Lung (tissue), 12 donors: Measurements from ENCODE around the gene TREM2. TPM values are rescaled to one million over a fixed set of nuclear protein-coding genes. Genes with fewer than 3 reads are reported as not detected.

Experiments used
- ATAC-seq: fragments of 200-7000 bp; cut with Tn5 transposase; one replicate; pipeline ENCODE4 v1.9.1; 2020; ENCODE audit warnings: moderate number of reproducible peaks; ENCODE audit not compliant: insufficient read depth, low FRiP score
- DNase-seq, 3 donors: peaks; one replicate each; pipeline ENCODE4 v3.0.0-alpha.2; 2013 to 2017
- H3K27ac ChIP-seq, 2 donors: one replicate each; pipeline ENCODE4 v1.5.1; 2013; ENCODE audit warnings: mild to moderate bottlenecking in 2 of 2, moderate library complexity in 2 of 2, control low read depth in 1 of 2, inconsistent platforms in 1 of 2, low read depth in 1 of 2, low read length in 1 of 2
- H3K27me3 ChIP-seq, 3 donors: one replicate each; pipeline ENCODE4 v1.5.1; 2013; ENCODE audit warnings: low read length in 2 of 3; ENCODE audit not compliant: control insufficient read depth in 3 of 3, insufficient read depth in 3 of 3
- H3K36me3 ChIP-seq, 4 donors: one replicate each; pipeline ENCODE4 v1.5.1; 2013; ENCODE audit warnings: low read length in 4 of 4, mild to moderate bottlenecking in 1 of 4, moderate library complexity in 1 of 4; ENCODE audit not compliant: control insufficient read depth in 4 of 4, insufficient read depth in 4 of 4
- H3K4me1 ChIP-seq, 5 donors: one replicate each; pipeline ENCODE4 v1.5.1; 2013; ENCODE audit warnings: low read length in 5 of 5, mild to moderate bottlenecking in 2 of 5, moderate library complexity in 1 of 5; ENCODE audit not compliant: control insufficient read depth in 5 of 5, insufficient read depth in 5 of 5
- H3K4me3 ChIP-seq: one replicate; pipeline ENCODE4 v1.5.1; 2013; ENCODE audit warnings: mild to moderate bottlenecking, control low read depth, moderate library complexity
- H3K9ac ChIP-seq, 2 donors: one replicate each; pipeline ENCODE4 v1.5.1; 2013; ENCODE audit warnings: low read length in 2 of 2, control low read depth in 1 of 2; ENCODE audit not compliant: insufficient read depth in 1 of 2
- H3K9me3 ChIP-seq, 4 donors: one replicate each; pipeline ENCODE4 v1.5.1; 2013; ENCODE audit warnings: low read length in 3 of 4, mild to moderate bottlenecking in 1 of 4, moderate library complexity in 1 of 4; ENCODE audit not compliant: control insufficient read depth in 4 of 4, insufficient read depth in 3 of 4
- CTCF ChIP-seq: IDR thresholded peaks from 2 replicates; pipeline ENCODE4 v1.5.1; 2012; ENCODE audit warnings: mild to moderate bottlenecking; ENCODE audit errors: control extremely low read depth, extremely low read depth
- whole genome bisulfite sequencing, 2 donors: extraction: QIAGEN DNeasy Blood & Tissue Kit; methylation state at CpG; one replicate each; pipeline ENCODE4 v1.1.7; 2013; 5-methylcytosine and 5-hydroxymethylcytosine counted together
- polyA plus RNA-seq, 2 donors: library from polyadenylated mRNA; stranded (reverse); fragments of 200-250 nt; gene quantifications; one replicate each; pipeline ENCODE4 v1.2.1, GENCODE V29; 2013
- total RNA-seq, 2 donors: library from RNA; depleted of rRNA in 1 of 2; stranded (reverse); fragments of >200 nt in 1 of 2; gene quantifications; one replicate each; pipeline ENCODE4 v1.2.1, GENCODE V29; 2014 to 2021
- donor health status: control.
- donor health status: control.
- donor health status: Bipolar disorder and iron deficiency.
- donor health status: healthy.
- donor health status: DM: yes; HTN: yes; CAD: no.

Gene TREM2
- total and polyA plus RNA-seq, 4 donors, result 1.6 to 48.0 (median 9.1) TPM

GRCh38 chr6:41150671-41151070, 12.2 kb downstream of the TREM2 start:
- TF ChIP-seq CTCF, result no peak
- no peak for DNase-seq

GRCh38 chr6:41147917-41148316, 15.0 kb downstream of the TREM2 start:
- H3K27ac ChIP-seq, result no peak overlapping the region
- no peak for TF ChIP-seq CTCF
- ATAC-seq, result no peak
- H3K36me3 ChIP-seq, result no peaks in the 10 kb centered on the region
- H3K9ac ChIP-seq, result no peak overlapping the region
- no peak overlapping the region for H3K4me3 ChIP-seq
- no peaks in the 10 kb centered on the region for H3K27me3 ChIP-seq
- DNase-seq, result no peak
- H3K4me1 ChIP-seq, result no peaks in the 10 kb centered on the region
- H3K9me3 ChIP-seq, result no peaks in the 10 kb centered on the region
- 98 to 100% methylated on average over 1 of the region's 1 CpG for WGBS, 2 donors

More at GRCh38 chr6:41150671-41151070, 12.2 kb downstream of the TREM2 start:
- no peak overlapping the region for H3K27ac ChIP-seq
- WGBS, 2 donors, result 94 to 100% methylated on average over 1 of the region's 1 CpG
- H3K36me3 ChIP-seq, result no peaks in the 10 kb centered on the region
- no peak overlapping the region for H3K4me3 ChIP-seq
- no peak for ATAC-seq
- no peak overlapping the region for H3K9ac ChIP-seq
- H3K4me1 ChIP-seq, result peaks cover 0 to 1% (median 0%) of the 10 kb centered on the region in 5 donors
- no peaks in the 10 kb centered on the region for H3K27me3 ChIP-seq
- no peaks in the 10 kb centered on the region for H3K9me3 ChIP-seq

- Histone ChIP-seq H3K4me3 (no peak overlapping the region), H3K36me3 (peaks cover 0 to 41% (median under 1%) of the 10 kb centered on the region in 4 donors), H3K4me1 (no peaks in the 10 kb centered on the region), H3K9ac (no peak overlapping the region), H3K27me3 (no peaks in the 10 kb centered on the region), H3K9me3 (no peaks in the 10 kb centered on the region), H3K27ac (no peak overlapping the region)
- DNase-seq (no peak), ATAC-seq (no peak)
- TF ChIP-seq CTCF, result no peak
These were observed 26.0 kb downstream of the TREM2 start for GRCh38 chr6:41136911-41137310.
